DMS79 treated with DMSO at 0.1 percent for 48 hours (cell line): ENCODE measurements around the gene TSC22D4.
"Not testable (repeated sequence)": the region's sequence is repeated elsewhere in the genome, so short reads cannot be mapped to it uniquely, and the experiment has no call there.

Experiments
- DNase-seq: peaks from one replicate; lab custom pipeline; 2025; lab: John Stamatoyannopoulos, UW

TSC22D4 gene

DNA sequence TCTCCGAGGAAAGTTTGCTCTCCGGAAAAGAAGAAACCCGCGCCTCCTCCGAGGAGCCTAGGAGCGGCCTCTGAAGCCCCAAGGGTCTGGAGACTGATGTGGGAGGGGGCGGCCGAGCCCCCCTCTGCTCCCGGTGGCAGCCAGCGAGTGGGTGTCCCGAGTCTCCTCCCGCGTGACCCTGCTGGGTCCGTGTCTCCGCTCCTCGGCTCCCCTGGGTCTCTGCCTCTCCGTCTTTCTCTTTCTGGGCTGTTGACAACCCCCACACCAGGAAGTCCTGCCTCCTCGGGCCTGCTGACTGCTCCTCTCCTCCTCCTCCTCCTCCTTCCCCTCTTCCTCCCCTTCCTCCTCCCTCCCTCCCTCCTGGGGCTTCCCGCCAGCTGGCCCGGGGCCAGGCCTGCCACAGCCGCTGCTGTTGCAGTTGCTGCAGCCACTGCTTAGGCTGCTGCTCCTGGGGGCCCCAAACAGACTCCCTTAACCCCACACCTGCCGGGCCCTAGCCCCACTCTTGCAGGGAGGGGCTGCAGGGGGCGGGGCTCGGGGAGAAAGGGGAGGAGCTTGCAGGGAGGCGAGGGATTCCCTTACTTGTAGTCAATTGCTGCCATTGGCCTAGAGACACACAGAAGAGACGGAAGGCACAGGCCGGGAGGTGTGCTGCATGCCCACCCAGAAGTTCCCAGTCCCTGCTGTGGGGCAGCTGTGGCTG, at the start of gene TSC22D4:
TSS of gene TSC22D4 (minus strand) at position 257 of the 703 bp plus-strand sequence. CDS start 1,176 bp downstream, outside the sequence.
- peak; percentile 74 for DNase-seq

DNA sequence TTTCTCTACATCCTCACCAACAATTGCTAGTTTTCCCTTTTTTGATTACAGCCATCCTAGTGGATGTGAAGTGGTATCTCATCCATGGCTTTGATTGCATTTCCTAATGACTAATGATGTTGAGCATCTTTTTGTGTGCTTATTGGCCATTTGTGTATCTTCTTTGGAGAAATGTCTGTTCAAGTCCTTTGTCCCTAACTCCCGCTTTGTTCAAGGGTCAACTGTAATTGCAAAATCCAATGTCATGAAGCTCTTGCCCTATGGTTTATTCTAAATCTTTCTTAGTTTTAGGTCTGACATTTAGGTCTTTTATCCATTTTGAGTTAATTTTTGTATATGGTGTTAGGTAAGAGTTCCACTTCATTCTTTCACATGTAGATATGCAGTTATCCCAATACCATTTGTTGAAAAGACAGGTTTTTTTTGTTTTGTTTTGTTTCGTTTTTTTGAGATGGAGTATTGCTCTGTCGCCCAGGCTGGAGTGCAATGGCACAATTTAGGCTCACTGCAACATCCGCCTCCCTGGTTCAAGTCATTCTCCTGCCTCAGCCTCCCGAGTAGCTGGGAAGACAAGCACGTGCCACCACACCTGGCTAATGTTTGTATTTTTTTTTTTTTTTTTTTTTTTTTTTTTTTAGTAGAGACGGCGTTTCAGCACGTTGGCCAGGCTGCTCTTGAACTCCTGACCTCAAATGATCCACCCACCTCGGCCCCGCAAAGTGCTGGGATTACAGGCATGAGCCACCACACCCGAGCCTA, 49.3 kb upstream of the TSC22D4 start:
- not testable (repeated sequence) for DNase-seq

DNA sequence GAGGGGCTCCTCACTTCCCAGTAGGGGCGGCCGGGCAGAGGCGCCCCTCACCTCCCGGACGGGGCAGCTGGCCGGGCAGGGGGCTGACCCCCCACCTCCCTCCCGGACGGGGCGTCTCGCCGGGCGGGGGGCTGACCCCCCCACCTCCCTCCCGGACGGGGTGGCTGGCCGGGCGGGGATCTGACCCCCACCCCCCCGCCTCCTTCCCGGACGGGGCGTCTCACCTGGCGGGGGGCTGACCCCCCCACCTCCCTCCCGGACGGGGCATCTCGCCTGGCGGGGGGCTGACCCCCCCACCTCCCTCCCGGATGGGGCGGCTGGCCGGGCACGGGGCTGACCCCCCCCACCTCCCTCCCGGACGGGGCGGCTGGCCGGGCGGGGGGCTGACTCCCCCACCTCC, 44.2 kb upstream of the TSC22D4 start:
- not testable (repeated sequence) for DNase-seq

DNA sequence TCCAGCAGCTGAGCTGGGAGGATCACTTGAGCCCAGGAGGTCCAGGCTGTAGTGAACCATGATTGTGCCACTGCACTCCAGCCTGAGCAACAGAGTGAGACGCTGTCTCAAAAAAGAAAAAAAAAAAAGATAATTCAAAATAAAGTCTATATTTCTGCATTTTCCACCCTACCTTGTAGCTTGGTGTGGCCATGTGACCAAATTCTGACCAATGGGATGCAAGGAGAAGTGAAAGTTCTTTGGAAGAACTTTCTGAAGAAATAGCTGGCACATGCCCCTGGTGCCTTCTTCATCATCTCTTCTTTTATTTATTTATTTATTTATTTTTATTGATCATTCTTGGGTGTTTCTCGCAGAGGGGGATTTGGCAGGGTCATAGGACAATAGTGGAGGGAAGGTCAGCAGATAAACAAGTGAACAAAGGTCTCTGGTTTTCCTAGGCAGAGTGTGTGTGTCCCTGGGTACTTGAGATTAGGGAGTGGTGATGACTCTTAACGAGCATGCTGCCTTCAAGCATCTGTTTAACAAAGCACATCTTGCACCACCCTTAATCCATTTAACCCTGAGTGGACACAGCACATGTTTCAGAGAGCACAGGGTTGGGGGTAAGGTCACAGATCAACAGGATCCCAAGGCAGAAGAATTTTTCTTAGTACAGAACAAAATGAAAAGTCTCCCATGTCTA, 43.0 kb upstream of the TSC22D4 start:
- not testable (repeated sequence) for DNase-seq

DNA sequence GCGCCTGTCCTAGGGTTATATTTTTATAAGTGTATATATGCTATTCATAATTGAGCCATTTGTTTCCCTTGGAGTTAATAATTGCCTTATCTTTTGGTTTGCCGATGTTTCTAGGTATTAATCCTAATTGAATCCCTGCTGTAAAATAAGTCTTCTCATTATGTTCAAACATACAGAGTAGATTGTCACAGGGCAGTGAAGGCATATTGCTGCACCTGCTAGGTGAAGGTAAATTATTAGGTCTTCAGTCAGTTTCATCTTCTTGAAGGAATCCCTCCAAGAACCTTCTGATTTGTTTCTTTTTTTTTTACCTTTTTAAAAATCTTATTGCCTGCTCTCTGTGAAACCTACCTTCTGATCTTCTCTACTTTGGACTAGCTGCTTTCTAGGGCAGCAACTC, 42.1 kb upstream of the TSC22D4 start:
- DNase-seq: no peak

DNA sequence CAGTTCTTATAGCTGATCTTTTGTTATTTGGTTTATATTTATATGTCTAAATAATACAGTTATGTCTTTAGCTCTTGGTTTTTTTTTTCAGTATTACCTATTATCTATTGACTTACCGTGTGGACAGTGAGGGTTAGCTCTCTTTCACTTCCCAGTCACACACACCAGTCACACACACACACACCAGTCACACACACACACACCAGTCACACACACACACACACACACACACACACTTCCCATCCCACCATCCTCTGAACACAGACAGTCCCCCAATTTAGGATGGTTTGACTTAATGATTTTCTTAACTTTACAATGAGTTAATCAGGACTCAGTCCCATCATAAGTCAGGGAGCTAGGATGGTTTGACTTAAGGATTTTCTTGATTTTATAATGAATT, 41.1 kb upstream of the TSC22D4 start:
- no peak for DNase-seq

DNA sequence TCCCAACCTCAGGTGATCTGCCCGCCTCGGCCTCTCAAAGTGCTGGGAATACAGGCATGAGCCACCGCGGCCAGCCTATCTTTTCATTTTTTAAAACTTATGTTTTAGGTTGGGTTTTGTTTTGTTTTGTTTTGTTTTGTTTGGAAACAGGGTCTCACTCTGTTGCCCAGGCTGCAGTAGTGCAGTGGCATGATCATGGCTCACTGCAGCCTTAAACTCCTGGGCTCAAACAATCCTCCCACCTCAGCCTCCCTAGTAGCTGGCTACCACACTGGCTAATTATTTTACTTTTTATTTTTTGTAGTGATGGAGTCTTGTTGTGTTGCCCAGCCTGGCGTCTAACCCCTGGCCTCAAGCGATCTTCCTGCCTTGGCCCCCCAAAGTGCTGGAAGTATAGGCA, 40.6 kb upstream of the TSC22D4 start:
- DNase-seq: no peak

DNA sequence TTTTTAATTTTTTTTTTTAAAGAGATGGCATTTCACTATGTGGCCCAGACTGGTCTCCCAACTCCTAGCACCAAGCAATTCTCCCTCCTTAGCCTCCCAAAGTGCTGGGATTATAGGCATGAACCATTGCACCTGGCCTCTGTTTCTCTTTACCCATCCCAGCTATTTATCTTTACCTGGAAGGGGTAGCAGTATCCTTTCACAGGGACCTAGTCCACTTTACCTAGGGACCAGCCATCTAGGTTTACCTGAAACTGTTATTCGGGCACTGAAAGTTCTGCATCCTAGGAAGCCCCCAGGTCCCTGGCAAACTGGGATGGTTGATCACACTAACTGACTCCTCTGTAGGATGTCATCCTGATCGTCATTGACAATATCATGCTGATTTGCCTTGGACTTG, 38.3 kb upstream of the TSC22D4 start:
- no peak for DNase-seq

DNA sequence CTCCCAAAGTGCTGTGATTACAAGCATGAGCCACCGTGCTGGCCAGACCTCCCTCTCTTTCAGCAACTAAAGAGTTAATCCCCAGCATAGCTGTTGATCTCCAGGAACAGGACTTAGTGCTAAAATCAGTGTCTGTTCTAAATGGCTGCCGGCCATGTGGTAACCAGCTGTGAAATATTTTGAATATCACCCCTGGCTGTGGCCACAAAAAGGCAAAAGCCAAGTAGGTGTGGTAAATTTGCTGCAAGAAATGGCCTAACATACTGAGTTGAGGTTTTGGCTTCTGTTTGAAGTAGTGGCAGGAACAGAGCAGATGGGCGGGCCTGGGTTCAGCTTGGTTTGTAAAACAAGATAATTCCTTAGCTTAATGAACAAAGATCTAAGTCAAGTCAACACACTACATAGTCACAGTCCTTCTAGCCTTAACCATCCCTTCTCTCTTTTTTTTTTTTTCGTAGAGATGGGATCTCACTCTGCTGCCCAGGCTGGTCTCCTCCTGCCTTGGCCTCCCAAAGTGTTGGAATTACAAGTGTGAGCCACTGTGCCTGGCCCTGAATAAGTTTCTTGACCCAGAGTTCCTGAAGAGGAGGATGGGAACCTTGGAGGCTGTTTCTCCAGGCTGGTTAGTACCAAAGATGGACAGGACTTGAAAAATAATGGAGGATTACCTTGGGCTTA, 37.3 kb upstream of the TSC22D4 start:
- no peak for DNase-seq

DNA sequence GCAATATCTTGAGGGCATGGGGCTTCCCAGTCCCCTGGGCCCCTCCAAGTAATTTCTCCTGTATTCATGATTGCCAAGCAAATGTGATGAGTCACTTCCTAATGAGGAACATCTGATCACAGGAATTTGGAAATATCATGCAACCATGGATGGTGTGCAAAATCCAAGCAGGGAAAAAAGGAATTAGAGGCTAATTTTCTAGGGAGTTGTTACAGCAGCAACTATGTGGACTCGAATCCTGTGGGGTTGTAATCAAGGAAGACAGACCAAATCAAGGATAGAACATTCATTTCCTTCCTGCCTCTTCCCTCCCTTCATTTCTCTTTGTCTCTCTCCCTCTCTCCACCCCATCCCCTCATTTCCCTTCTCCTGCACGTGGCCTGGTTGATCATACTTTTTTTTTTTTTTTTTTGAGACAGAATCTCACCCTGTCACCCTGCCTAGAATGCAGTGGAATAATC, 36.1 kb upstream of the TSC22D4 start:
- DNase-seq: no peak

DNA sequence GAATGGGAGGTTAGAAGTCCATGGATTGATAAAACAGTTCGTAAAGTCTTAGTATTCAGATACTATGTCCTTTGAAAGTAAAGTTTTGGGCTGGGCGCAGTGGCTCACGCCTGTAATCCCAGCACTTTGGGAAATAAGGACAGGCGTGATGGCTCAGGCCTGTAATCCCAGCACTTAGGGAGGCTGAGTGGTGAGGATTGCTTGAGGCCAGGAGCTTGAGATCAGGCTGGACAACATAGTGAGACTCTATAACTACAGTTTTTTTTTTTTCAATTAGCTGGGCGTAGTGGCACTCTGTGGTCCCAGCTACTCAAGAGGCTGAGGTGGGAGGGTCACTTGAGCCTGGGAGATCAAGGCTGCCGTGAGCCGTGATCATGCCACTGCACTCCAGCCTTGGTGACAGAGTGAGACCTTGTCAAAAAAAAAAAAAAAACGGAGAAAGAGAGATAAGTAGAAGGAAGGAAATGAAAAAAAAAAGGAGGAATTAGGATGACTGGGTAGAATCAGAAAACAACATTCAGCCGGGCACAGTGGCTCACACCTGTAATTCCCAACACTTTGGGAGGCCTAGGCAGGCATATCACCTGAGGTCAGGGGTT, 34.3 kb upstream of the TSC22D4 start:
- DNase-seq: no peak

DNA sequence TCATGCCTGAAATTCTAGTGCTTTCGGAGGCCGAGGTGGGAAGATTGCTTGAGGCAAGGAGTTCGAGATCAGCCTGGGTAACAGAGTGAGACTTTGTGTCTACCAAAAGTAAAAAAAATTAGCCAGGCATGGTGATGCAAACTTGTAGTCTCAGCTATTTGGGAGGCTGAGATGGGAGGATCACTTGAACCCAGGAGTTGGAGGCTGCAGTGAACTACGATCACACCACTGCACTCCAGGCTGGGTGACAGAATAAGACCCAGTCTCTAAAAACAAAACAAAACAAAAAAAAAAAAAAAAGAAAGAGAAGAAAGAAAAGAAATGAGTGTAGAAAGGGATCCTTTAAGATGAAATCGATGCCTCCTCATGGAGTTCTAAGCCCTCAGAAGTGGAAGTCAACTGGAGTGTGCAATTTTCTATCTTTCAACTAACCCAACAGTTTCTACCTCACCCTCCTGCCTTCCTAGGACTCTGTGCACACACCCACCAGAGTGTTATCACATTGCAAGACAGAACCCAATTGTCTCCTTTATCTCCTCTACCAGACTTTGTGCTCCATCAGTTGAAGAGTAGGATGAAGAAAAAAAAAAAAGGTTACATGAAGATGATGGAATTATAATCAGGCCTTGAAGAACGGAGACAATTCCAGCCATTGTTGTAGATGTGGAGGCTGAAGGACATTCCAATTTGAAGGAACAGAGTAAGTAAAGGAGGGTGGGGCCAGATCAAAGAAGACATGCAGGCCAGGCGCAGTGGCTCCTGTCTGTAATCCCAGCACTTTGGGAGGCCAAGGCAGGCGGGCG, 31.6 kb upstream of the TSC22D4 start:
- no peak for DNase-seq

DNA sequence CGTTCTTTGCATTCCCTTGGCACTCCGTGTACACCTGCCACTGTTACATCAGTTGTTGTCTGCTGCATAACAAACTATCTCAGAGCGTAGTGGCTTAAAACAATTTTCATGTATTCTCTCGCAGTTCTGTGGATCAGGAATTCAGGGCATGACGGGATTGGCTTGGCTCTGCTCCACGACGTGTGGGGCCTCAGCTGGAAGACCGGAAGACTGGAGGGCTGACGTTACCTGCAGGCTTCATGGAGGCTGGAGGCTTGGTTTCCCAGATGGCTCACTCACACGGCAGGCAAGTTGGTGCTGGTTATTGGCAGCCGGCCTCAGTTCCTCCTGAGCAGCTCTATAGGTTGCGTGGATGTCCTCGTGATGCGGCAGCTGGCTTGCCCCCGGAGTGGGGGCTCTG, 30.2 kb upstream of the TSC22D4 start:
- DNase-seq: peak; percentile 48

DNA sequence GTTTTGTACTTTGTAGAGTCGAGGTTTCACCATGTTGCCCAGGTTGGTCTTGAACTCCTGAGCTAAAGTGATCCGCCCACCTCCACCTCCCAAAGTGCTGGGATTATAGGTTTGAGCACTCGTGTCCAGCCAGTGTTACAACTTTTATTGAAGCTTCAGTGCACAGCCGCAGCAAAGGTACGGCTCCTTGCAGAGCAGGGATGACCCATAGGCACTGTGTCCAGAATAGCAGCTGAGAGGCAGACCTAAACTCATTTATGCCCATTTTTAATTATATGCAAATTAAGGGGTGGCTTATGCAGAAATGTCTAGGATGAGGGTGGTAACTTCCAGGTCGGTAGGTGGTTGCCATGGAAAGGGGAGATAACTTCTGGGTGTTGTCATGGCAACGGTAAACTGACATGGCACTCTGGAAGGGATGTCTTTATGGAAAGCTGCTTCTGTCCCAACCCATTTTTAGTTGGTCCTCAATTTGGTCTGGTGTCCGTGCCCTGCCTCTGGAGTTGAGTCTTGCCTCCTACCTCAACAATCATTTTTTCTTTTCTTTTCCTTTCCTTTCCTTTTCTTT, 27.4 kb upstream of the TSC22D4 start:
- no peak for DNase-seq

DNA sequence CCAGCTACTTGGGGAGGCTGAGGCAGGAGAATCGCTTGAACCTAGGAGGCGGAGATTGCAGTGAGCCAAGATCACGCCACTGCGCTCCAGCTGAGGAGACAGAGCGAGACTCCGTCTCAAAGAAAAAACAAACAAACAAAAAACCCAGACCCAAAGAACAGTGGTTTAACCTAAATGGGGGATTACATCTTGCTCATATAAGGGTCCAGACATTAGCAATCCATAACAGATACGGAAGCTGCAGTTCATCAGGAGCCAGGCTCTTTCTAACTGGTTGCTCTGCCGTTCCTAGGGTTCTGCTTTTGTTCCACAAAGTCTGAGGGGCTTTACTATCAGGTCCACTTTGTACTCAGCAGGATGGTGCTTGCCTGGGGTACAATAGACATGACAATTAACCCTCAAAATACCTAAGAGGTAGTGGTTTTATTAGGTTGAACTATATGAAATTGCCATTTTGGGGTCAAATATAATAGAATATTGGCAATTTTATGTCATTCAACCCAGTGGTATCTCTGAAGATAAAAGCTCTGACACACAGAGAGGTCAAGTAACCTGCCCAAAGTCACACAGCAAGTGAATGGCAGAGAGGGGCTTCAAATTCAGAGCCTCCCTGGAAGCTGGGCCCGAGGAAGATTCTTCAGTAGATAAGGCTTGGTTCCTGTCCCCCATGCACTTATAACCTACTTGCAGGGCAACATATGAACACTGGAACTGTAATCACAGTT, 26.0 kb upstream of the TSC22D4 start:
- no peak for DNase-seq

DNA sequence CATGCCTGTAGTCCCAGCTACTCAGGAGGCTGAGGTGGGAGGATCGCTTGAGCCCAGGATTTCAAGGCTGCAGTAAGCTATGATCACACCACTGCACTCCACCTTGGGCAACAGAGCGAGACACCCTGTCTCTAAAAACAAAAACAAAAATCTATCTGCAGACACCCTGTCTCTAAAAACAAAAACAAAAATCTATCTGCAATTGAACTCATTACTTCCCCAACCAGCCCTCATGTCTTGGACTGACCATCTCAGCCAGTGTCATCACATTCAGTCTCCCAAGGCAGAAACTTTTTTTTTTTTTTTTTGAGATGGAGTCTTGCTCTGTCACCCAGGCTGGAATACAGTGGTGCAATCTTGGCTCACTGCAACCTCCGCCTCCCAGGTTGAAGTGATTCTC, 25.0 kb upstream of the TSC22D4 start:
- not testable (repeated sequence) for DNase-seq

DNA sequence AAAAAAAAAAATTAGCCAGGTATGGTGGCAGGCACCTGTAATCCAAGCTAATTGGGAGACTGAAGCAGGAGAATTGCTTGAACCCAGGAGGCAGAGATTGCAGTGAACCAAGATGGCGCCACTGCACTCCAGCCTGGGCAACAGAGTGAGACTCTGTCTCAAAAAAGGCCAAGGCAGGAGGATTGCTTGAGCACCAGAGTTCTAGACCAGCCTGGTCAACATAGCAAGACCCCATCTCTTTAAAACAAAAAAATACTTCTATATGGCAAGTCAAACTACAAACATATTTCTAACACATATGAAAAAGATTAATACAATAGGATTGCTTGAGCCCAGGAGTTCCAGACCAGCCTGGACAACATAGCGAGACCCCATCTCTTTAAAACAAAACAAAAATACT, 21.7 kb upstream of the TSC22D4 start:
- DNase-seq: not testable (repeated sequence)

DNA sequence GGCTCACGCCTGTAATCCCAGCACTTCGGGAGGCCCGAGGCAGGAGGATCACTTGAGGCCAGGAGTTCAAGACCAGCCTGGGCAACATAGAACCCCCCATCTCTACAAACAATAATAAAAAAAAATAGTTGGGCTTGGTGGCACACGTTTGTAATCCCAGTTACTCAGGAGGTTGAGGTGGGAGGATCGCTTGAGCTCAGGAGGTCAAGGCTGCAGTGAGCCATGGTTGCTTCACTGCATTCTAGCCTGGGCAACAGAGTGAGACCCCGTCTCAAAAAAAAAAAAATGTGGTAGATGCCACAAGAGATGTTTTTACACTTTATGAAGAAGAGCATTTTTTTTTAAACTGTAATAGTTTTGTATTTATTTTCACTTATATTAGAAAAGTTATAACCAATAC, 17.5 kb upstream of the TSC22D4 start:
- no peak for DNase-seq

DNA sequence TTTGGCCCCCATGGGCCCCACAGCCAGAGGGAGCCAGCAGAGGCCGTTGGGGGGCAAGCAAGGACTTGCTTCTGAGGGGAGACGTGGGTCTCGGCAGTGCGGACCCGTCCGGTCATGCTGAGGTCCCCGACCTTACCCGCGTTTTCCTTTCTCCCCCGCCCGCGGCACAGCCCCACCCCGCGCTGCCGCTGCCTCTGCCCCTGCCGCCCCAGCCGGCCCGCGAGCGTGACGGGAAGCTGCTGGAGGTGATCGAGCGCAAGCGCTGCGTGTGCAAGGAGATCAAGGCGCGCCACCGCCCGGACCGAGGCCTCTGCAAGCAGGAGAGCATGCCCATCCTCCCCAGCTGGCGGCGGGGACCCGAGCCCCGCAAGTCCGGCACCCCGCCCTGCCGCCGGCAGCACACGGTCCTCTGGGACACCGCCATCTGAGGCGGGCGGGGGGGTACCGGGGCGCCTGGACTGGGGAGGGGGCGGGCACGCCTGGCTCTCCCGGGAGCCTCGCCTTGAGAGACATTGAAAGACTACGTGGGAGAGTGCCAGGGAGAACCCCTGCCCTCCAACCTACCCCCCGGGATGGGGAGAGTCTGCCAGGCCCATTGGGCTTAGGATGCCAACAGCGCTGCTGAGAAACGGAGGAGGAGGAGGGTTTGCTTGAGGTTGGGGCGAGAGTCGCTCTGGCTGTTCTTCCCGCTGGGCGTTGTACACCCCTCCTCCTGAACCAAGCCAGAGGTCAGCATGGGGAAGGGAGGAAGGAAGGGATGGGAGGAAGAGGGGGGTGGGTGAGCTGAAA, 14.7 kb upstream of the TSC22D4 start:
- DNase-seq: no peak
